Pancreas (tissue), 10 donors: ENCODE results near the gene ASAP2. TPM values are rescaled to one million over a fixed set of nuclear protein-coding genes. Genes with fewer than 3 reads are reported as not detected.

Experiments used
- ATAC-seq, 4 donors: fragments of 200-7000 bp; cut with Tn5 transposase; one replicate each; pipeline versions ENCODE4 v1.8.0 to v1.9.1; 2020; ENCODE audit warnings: mild to moderate bottlenecking in 4 of 4, moderate library complexity in 4 of 4
- DNase-seq, 6 donors: peaks; one replicate each; pipeline ENCODE4 v3.0.0-alpha.2; 2020
- FAIRE-seq: peaks from 2 replicates; lab custom pipeline; 2012; peaks lifted over from hg19 to GRCh38; lab: Jason Lieb, UNC
- H3K27ac ChIP-seq, 4 donors: fragments of 200-600 bp; sonication (generic); 1 replicate in 3 of 4; 2 replicates in 1 of 4; pipeline versions ENCODE4 v1.5.0 to v1.8.0; 2020
- H3K27me3 ChIP-seq, 4 donors: fragments of 200-600 bp; one replicate each; pipeline ENCODE4 v1.8.0; 2021
- H3K36me3 ChIP-seq, 3 donors: fragments of 200-600 bp; sonication (generic) in 1 of 3; one replicate each; pipeline versions ENCODE4 v1.5.0 to v1.8.0; 2020 to 2021
- H3K4me1 ChIP-seq, 3 donors: fragments of 200-600 bp; one replicate each; pipeline ENCODE4 v1.8.0; 2021
- H3K4me3 ChIP-seq, 4 donors: fragments of 200-600 bp; sonication (generic) in 2 of 4; one replicate each; pipeline versions ENCODE4 v1.5.0 to v1.8.0; 2020 to 2021
- H3K9me3 ChIP-seq, 4 donors: fragments of 200-600 bp; one replicate each; pipeline ENCODE4 v1.8.0; 2021
- WGBS, 2 donors: extraction: QIAGEN DNeasy Blood & Tissue Kit; methylation state at CpG; one replicate each; pipeline ENCODE4 v1.1.7; 2013; 5-methylcytosine and 5-hydroxymethylcytosine counted together
- intact Hi-C, 3 donors: fragments of 100-400 bp; cut with DNase I; formaldehyde crosslinking; loops; one replicate each; pipeline versions ENCODE4 v1.11.1 to v1.14.2; 2022
- polyA plus RNA-seq, 2 donors: library from polyadenylated mRNA; stranded (reverse); fragments of 200-250 nt; gene quantifications; one replicate each; pipeline ENCODE4 v1.2.3, GENCODE V29; 2013
- total RNA-seq, 6 donors: library from RNA; stranded (reverse); fragmentation: NEBNext Ultra II Directional in 4 of 6; extraction: Animal tissue kit (Norgen Biotek cat#: 25700) in 4 of 6; gene quantifications; one replicate each; pipeline versions ENCODE4 v1.2.1 to v1.2.4, GENCODE V29; 2021 to 2023
- TF ChIP-seq, protein P1 (sequence below), 4 donors: fragments of 200-600 bp; sonication (generic) in 3 of 4; IDR thresholded peaks; one replicate each; pipeline versions ENCODE4 v1.5.0 to v1.8.0; 2021; ENCODE audit warnings: antibody characterized with exemption in 4 of 4
- donor health status: healthy with polysubstance abuse.
- donor health status: DM: no; HTN: no; CAD: no; lungs with moderate emphysema.
- donor health status: DM: no; HTN: no; CAD: no.
- donor health status: control.
- donor health status: control.
- donor health status: Bipolar disorder and iron deficiency.
- donor health status: DM: yes; HTN: yes; CAD: no.
- donor health status: DM: no; HTN: no; CAD: no.
- donor health status: DM: no; HTN: no; CAD: no.
- donor health status: DM: yes; HTN: yes; CAD: no.

Gene ASAP2
- total and polyA plus RNA-seq, 8 donors = 5.8 to 17.7 (median 7.3) TPM

DNA sequence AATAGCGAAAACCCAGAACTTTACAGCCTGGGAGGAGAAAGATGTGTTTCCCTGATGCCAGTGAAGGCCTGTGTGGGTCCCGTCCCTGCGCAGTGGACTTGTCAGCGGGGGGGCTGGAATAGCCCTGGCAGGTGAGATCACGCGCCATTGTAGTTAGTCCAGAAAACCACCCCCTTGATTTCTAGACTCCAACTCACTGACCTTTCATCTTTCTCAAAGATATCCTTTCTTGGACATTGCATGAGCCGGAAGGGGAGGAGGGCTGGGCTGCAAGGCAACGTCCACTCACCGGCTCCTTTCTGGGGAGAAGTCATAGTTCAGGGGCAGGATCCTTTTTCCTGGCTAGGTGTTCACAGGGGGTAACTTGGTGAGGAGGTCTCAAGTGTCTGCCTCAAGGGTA lies 22.3 kb upstream of the ASAP2 start:
- Histone ChIP-seq H3K4me1 (no peaks in the 10 kb centered on the region), H3K9me3 (no peaks in the 10 kb centered on the region), H3K36me3 (no peaks in the 10 kb centered on the region), H3K27me3 (no peaks in the 10 kb centered on the region), H3K27ac (no peak overlapping the region), H3K4me3 (no peak overlapping the region)
- TF ChIP-seq, protein P1, sequence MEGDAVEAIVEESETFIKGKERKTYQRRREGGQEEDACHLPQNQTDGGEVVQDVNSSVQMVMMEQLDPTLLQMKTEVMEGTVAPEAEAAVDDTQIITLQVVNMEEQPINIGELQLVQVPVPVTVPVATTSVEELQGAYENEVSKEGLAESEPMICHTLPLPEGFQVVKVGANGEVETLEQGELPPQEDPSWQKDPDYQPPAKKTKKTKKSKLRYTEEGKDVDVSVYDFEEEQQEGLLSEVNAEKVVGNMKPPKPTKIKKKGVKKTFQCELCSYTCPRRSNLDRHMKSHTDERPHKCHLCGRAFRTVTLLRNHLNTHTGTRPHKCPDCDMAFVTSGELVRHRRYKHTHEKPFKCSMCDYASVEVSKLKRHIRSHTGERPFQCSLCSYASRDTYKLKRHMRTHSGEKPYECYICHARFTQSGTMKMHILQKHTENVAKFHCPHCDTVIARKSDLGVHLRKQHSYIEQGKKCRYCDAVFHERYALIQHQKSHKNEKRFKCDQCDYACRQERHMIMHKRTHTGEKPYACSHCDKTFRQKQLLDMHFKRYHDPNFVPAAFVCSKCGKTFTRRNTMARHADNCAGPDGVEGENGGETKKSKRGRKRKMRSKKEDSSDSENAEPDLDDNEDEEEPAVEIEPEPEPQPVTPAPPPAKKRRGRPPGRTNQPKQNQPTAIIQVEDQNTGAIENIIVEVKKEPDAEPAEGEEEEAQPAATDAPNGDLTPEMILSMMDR (IDR thresholded peaks at IDR 0.05) = no peak
- intact Hi-C loops = no loop called here
- ATAC-seq (no peak), FAIRE-seq (no peak), DNase-seq (no peak)
- 91 to 94% methylated on average over 9 of the region's 9 CpGs for WGBS, 2 donors

DNA sequence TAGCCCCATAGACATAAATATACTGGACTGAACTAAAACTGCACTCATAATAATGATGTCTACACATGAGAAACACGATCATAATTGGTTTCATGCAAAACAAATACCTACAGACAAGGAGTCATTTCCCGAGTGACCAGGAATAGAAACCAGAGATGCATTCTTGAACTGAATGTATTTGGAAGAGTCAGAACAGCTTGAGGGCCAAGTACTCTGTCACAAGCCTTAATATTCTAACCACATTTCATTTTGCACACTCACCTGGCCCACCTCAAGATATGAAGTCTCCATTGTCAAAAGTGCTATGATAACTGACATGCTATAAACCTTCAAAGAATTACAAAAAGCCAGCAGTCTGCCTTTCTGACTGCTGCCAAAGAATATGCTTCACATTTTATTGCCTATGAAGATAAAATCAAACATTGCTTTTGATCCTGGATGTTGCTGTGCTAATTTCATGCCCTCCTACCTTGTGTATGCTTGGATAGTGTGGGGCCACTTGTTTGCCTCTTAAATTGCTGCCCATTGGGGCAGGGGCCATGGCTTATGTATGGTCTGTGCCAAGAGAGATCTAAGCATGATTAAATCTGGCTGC lies 18.9 kb upstream of the ASAP2 start:
- WGBS, 2 donors = 82 to 83% methylated on average over 2 of the region's 2 CpGs
- ATAC-seq (no peak), DNase-seq (no peak), FAIRE-seq (no peak)
- Histone ChIP-seq H3K4me1 (peaks cover 0 to 10% (median 6%) of the 10 kb centered on the region in 3 donors), H3K9me3 (no peaks in the 10 kb centered on the region), H3K27me3 (no peaks in the 10 kb centered on the region), H3K36me3 (no peaks in the 10 kb centered on the region), H3K4me3 (no peak overlapping the region), H3K27ac (no peak overlapping the region)
- TF ChIP-seq, protein P1 (IDR thresholded peaks at IDR 0.05) = no peak
- intact Hi-C loops = no loop called here

DNA sequence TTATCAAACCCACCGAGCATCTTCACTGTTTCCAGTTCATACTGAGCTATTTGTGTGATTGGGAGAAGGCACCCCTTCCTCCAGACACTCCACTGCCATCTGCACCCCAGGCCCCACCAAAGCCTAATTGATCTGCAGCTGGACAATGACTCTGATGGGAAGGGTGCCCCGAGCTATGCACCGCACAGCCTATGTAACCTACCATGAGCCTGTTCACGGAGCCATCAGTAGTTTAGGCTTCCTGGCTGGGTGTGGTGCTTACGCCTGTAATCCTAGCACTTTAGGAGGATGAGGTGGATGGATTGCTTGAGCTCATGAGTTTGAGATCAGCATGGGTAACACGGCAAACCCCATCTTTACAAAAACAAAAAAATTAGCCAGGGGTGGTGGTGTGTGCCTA lies 17.8 kb upstream of the ASAP2 start:
- Histone ChIP-seq H3K4me3 (no peak overlapping the region), H3K36me3 (no peaks in the 10 kb centered on the region), H3K27me3 (no peaks in the 10 kb centered on the region), H3K4me1 (peaks cover 0 to 10% (median 6%) of the 10 kb centered on the region in 3 donors), H3K9me3 (no peaks in the 10 kb centered on the region), H3K27ac (no peak overlapping the region)
- TF ChIP-seq, protein P1 (IDR thresholded peaks at IDR 0.05) = no peak
- DNase-seq (no peak), ATAC-seq (no peak), FAIRE-seq (no peak)
- intact Hi-C loops = no loop called here
- 94 to 97% methylated on average over 6 of the region's 6 CpGs for WGBS, 2 donors

DNA sequence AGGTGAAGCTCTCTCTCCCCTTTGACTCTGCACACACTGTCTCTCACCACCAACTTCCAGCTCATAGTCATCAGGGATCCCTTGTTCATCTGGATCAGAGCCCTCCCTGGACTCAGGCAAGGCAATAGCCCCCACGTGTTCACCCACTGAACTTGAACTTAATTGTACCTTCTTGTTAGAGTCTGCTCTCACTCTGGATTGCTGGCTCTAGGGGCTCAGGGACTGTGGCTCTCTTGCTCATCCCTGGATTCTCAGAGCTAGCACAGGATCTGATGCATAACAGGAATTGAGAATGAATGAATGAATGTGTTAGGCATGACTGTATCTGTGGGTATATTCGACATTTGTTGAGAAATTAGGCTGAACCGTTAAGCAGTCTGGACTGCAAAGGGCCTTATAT lies 16.7 kb upstream of the ASAP2 start:
- no peaks in the 10 kb centered on the region for H3K27me3 ChIP-seq
- DNase-seq = no peak
- intact Hi-C loops = no loop called here
- no peak overlapping the region for H3K27ac ChIP-seq
- TF ChIP-seq, protein P1 (IDR thresholded peaks at IDR 0.05) = no peak
- H3K36me3 ChIP-seq = no peaks in the 10 kb centered on the region
- ATAC-seq = no peak
- no peak overlapping the region for H3K4me3 ChIP-seq
- 88 to 91% methylated on average over 3 of the region's 3 CpGs for WGBS, 2 donors
- FAIRE-seq = no peak
- H3K9me3 ChIP-seq = no peaks in the 10 kb centered on the region
- H3K4me1 ChIP-seq = peaks cover 0 to 10% (median 6%) of the 10 kb centered on the region in 3 donors

DNA sequence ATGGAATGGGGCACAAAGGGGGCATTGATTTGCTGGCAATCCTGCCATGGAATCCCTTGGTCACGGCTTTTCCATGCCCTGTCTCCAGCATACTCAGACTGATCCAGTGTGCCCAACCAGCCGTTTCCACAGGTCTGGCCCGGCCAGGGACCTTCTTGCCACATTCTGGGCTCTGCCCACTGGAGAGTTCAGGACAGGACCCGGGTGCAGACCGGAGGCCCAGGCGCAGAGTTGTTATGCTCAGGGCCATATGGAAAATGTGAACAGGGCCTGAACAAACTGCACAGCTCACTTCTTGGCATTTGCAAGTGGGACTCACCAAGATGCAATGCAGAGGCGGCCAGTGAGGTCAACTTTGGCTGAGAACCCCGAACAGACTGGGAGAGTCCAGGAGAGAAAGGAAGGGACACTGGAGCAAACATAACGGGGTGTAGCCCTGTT lies 15.6 kb upstream of the ASAP2 start:
- H3K4me3 ChIP-seq = no peak overlapping the region
- H3K9me3 ChIP-seq = no peaks in the 10 kb centered on the region
- WGBS, 2 donors = 15 to 20% methylated on average over 9 of the region's 9 CpGs
- FAIRE-seq (no peak), ATAC-seq (peak; percentile 98 to 100 (median 99)), DNase-seq (peak; percentile 82 to 94 (median 88))
- H3K4me1 ChIP-seq = peaks cover 0 to 10% (median 6%) of the 10 kb centered on the region in 3 donors
- peak overlapping the region; percentile 35 to 82 (median 59) for H3K27ac ChIP-seq
- H3K27me3 ChIP-seq = no peaks in the 10 kb centered on the region
- TF ChIP-seq, protein P1 (IDR thresholded peaks at IDR 0.05) = no peak
- H3K36me3 ChIP-seq = no peaks in the 10 kb centered on the region
- intact Hi-C loops = no loop called here
